DMS153 (cell line): Measurements from ENCODE around the gene RBCK1.

Source experiments
- DNase-seq: peaks from one replicate; lab custom pipeline; 2025; lab: John Stamatoyannopoulos, UW

Gene RBCK1

GRCh38 chr20:418858-419365, 10.8 kb downstream of the RBCK1 start:
- DNase-seq, result no peak

- peak; percentile 92 for DNase-seq
Observed at GRCh38 chr20:419556-420165, 11.6 kb downstream of the RBCK1 start.

- DNase-seq, result peak; percentile 76
Observed at GRCh38 chr20:420166-420620, 12.1 kb downstream of the RBCK1 start.

GRCh38 chr20:420721-421574, 12.8 kb downstream of the RBCK1 start:
- peak; percentile 86 for DNase-seq

- no peak for DNase-seq
Observed at GRCh38 chr20:421685-422250, 13.7 kb downstream of the RBCK1 start.

- DNase-seq, result no peak
Observed at GRCh38 chr20:426566-426965, 18.5 kb downstream of the RBCK1 start.

GRCh38 chr20:427401-427800, 19.3 kb downstream of the RBCK1 start:
- DNase-seq, result no peak

GRCh38 chr20:427849-428657, 20.0 kb downstream of the RBCK1 start:
- no peak for DNase-seq

- DNase-seq, result no peak
Observed at GRCh38 chr20:428658-429200, 20.6 kb downstream of the RBCK1 start.

- no peak for DNase-seq
Observed at GRCh38 chr20:430091-430999, 22.2 kb downstream of the RBCK1 start.

- DNase-seq, result peak; percentile 82
Observed at GRCh38 chr20:431012-431904, 23.2 kb downstream of the RBCK1 start.

GRCh38 chr20:432208-432607, 24.1 kb downstream of the RBCK1 start:
- DNase-seq, result no peak

GRCh38 chr20:432677-433299, 24.7 kb downstream of the RBCK1 start:
- no peak for DNase-seq

GRCh38 chr20:433300-433975, 25.3 kb downstream of the RBCK1 start:
- no peak for DNase-seq

- no peak for DNase-seq
Observed at GRCh38 chr20:434221-434620, 26.1 kb downstream of the RBCK1 start.

GRCh38 chr20:434661-435419, 26.7 kb downstream of the RBCK1 start:
- DNase-seq, result no peak

- no peak for DNase-seq
Observed at GRCh38 chr20:435558-435957, 27.5 kb downstream of the RBCK1 start.

GRCh38 chr20:436476-436875, 28.4 kb downstream of the RBCK1 start:
- no peak for DNase-seq
